Epithelial cell of esophagus (primary cell): ENCODE measurements around the gene TMEM52B.
"Not testable (repeated sequence)": the region's sequence is repeated elsewhere in the genome, so short reads cannot be mapped to it uniquely, and the experiment has no call there.

Source experiments
- DNase-seq: peaks from one replicate; pipeline ENCODE4 v3.0.0; 2010; ENCODE audit warnings: low read depth
- H3K4me3 ChIP-seq: 2 replicates; pipeline ENCODE4 v1.5.1; 2011; ENCODE audit warnings: mild to moderate bottlenecking, low read length, control low read depth
- TF ChIP-seq, protein P1 (sequence below): IDR thresholded peaks from 2 replicates; pipeline ENCODE4 v1.5.1; 2011; ENCODE audit warnings: low read depth, mild to moderate bottlenecking, low read length, control low read depth, inconsistent platforms; ENCODE audit not compliant: insufficient read depth; ENCODE audit errors: missing control alignments

TMEM52B gene

DNA sequence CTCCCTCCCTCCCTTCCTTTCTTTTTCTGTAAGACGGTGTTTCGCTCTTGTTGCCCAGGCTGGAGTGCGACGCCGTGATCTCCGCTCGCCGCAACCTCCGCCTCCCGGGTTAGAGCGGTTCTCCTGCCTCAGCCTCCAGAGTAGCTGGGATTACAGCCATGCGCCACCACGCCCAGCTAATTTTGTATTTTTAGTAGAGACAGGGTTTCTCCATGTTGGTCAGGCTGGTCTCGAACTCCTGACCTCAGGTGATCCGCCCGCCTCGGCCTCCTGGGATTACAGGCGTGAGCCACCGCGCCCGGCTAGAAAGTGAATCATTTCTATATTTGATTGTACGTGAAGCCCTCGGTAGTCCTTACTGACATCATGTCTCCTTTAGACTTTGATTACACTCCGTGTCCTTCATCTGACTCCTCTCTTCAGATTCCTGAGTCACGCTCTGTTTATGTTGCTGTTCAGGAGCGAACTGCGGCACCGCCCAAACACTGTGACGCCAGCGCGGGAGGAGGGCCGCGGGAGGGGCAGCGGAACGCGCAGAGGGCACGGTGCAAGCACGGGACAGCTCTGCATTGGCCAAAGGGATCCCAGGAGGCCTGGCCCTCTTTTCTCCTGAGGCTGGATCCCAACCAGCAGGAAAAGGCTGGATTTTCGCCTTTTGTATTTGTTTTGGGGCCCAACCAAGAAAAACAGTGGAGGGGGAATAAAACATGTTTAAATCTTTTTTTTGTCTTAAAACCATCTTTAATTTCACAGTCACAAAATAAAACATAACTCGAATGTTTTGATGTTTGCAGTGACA, 33.3 kb downstream of the TMEM52B start:
- peak; percentile 99 for DNase-seq
- peak overlapping the region; percentile 90 for H3K4me3 ChIP-seq
- TF ChIP-seq, protein P1, sequence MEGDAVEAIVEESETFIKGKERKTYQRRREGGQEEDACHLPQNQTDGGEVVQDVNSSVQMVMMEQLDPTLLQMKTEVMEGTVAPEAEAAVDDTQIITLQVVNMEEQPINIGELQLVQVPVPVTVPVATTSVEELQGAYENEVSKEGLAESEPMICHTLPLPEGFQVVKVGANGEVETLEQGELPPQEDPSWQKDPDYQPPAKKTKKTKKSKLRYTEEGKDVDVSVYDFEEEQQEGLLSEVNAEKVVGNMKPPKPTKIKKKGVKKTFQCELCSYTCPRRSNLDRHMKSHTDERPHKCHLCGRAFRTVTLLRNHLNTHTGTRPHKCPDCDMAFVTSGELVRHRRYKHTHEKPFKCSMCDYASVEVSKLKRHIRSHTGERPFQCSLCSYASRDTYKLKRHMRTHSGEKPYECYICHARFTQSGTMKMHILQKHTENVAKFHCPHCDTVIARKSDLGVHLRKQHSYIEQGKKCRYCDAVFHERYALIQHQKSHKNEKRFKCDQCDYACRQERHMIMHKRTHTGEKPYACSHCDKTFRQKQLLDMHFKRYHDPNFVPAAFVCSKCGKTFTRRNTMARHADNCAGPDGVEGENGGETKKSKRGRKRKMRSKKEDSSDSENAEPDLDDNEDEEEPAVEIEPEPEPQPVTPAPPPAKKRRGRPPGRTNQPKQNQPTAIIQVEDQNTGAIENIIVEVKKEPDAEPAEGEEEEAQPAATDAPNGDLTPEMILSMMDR, result no peak

DNA sequence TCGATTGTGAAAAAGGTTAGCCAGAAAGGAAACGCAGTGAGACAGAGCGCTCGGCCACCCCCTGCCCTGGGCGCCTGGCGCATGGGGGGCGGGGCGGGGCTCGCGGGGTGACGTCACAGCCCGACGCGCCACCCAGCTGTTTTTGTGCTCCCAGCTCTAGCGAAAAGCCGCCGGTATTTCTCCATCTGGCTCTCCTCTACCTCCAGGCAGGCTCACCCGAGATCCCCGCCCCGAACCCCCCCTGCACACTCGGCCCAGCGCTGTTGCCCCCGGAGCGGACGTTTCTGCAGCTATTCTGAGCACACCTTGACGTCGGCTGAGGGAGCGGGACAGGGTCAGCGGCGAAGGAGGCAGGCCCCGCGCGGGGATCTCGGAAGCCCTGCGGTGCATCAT, 33.9 kb downstream of the TMEM52B start, which contains the start of gene GABARAPL1:
Gene GABARAPL1 (plus strand): TSS at position 139 of the 393 bp plus-strand sequence. CDS start 253 bp downstream, at position 392.
- TF ChIP-seq, protein P1, result no peak
- peak; percentile 82 for DNase-seq
- H3K4me3 ChIP-seq, result peak within 1 kb of the TSS; percentile 90

DNA sequence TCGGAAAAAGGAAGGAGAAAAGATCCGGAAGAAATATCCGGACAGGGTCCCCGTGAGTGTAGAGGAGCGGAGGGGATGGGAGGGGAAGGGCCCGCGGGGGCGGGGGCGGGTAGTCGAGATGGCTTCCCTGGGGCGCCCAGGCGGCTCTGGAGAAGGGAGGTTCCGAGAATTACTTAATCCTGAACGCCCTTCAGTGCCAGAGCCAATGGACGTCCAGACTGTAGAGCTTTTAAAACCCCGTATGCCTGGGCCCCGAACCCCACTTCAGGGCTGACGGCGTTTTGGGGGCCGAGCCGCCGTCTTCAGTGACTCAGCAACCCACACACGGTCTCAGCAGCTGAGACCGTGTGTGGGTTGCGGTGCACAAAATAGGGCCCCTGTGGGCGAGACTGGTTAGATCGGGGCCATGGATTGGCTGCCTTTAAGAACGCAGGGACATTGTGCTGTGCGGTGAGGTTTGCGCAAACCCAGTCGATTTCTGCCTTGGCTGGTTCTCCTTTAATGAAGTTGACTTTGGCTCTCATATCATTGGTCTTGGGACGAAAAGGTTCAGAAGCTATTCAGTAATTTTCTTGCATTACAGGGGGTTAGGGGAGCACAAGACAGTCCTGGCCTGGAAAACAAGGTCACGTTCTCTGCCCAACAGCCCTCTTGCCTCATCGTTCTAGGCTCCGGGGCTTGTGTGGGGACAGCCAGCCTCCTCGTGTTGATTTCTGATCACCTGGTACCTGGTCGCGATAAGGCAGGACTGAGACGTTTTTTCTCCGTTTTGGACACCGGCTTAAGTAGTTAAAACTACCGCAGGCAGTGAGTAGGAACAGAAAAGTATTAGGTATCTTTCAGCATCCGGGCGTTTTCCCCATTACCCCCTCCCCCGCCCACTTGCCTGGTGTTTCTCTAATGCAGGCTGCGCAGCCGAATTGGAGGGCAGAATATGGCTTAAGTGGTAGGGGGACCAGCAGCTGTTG, 34.6 kb downstream of the TMEM52B start:
- peak overlapping the region; percentile 90 for H3K4me3 ChIP-seq
- TF ChIP-seq, protein P1, result no peak
- DNase-seq, result peak; percentile 74

DNA sequence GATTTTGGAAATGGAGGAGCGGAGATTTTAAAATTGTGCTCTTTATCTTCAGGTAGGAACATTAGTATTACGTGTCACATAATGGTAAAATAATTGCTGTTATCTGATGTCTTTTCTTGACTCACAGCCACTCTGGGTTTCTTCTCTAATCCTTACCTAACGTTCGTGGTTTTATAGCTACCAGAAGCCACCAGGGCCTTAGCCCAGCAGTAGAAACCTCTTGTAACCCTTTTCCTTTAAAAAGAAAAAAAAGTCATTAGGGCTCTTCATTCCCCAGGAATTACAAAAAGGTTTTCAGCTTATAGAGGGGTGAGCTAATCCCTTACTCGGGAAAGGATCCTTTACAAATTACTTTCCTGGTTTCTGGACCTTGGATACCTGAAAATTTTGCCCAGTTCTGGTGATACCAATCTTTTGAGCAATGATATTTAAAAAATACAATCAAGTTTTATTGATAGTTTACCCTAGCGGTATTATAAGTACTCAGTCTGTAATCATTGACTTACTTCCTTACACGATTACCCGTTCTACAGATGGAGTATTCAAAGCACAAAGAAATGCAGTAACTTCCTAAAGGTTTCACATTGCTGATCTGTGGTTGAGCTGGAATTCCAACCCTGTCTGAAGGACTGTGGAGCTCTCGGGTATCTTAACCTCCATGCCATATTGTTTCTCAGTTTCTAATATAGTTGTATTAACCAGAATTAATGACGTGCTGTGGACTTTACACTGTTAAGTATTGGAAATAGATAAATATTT, 35.5 kb downstream of the TMEM52B start:
- TF ChIP-seq, protein P1, result no peak
- peak overlapping the region; percentile 90 for H3K4me3 ChIP-seq
- DNase-seq, result peak; percentile 21

DNA sequence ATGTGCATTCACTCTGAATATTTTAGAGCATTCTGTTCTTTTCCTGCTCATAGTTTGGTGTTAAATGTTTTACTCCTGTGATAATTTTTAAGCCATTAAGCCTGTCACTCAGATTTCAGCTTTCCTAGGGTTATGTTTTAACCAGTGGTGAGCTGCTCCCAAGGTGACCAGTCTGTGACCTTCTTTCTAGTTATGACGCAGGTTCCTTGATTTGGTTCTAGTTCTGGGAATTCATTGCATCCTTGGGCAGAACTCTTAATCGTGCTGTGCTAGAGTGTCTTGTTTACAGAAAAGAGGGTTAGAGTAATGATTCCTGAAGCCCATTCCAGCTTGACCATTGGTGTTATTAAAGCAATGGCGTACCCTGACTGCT, 36.0 kb downstream of the TMEM52B start:
- TF ChIP-seq, protein P1, result no peak
- peak overlapping the region; percentile 90 for H3K4me3 ChIP-seq
- no peak for DNase-seq

DNA sequence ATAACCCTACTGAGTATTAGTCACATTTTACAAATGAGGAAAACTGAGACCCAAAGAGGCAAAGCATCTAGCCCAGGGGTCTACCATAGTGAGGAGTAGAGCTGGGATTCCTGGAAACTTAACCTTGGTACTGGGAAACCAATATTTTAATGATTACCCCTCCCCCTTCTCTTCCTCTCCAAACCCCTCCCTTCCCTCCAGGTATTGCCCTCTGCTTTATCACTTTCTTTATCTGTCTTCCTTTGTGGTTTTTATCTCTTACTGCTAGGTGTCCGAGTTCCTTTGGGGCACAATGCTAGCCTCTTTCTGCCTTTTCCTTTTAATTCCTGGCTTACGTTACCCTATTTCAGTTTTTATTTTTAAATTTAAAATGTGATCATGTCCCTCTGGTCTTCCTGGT, 36.6 kb downstream of the TMEM52B start:
- H3K4me3 ChIP-seq, result no peak overlapping the region
- TF ChIP-seq, protein P1, result no peak
- DNase-seq, result no peak

DNA sequence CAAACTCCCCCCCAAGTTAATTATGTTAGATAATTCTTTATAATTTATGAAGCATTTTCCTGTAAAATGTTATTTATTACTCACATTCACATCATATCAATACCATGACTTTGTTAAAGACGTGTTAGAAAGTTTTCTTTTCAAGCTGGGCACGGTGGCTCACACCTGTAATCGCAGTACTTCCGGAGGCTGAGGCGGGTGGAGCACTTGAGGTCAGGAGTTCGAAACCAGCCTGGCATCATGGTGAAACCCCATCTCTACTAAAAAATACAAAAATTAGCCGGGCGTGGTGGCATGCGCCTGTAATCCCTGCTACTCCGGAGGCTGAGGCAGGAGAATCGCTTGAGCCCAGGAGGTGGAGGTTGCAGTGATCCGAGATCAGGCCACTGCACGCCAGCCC, 37.1 kb downstream of the TMEM52B start:
- not testable (repeated sequence) for H3K4me3 ChIP-seq, DNase-seq
